RKO (cell line): ENCODE results near the gene ADGRG1.

Experiments used
- DNase-seq: peaks from one replicate; pipeline ENCODE4 v3.0.0-alpha.2; 2016; ENCODE audit warnings: low spot score

Gene ADGRG1

DNA sequence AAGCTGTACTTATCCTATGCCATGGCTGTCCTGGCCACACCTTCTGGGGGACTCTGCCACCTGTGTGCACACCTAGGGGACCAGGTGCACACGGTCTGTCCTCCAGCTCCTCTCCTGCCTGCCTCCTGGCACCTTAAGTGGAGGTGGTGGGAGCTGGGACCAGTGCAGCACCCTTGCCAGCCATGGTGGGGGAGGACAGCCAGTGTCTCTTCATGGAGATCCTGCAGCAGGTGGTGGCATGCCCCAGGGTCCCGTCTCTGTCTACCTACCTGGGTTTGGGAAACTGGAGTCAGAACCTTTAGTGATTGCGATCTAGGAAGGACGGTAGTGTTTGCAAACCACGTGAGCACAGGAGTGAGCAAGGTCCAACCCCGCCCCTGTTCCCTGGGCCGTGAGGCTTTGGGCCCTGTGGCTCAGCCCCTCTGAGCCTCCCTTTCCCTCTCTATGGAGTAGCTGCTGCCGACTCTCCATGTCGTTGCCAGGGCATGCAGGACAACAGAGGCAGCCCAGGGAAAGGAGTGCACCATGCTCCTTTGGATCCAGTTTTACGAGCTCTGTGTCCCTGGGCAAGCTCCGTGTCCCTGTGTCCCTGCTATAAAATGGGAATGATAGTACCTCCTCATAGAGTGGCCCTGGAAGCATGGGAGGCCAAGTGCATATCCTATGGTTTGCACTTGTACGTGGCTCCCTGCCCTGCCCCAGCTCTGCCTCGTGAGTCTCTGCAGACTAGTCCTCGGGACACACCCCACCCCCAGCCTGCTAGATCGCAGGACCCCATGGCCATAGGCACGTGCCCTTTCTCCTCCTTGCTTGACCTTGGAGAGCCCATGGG lies 7.1 kb downstream of the ADGRG1 start:
- DNase-seq: no peak

DNA sequence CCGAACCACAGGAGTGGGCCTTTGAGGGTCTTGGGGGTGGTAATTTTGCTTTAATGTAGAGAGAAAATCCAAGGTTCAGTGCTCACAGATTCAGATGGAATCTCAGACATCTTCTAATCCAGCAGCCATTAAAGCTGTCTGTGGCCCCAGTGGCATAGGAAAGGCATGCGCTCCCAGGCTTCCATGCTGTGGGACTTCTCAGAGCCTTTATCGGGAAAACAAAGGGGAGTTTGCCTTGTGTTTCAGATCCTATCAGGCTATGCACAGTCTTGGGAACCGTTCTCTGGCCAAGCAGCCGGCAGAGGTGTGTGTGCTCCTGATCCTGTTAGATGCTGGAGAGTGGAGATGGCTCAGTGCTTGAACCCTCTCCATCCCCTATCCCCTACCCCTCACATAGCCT lies 7.8 kb downstream of the ADGRG1 start:
- no peak for DNase-seq

DNA sequence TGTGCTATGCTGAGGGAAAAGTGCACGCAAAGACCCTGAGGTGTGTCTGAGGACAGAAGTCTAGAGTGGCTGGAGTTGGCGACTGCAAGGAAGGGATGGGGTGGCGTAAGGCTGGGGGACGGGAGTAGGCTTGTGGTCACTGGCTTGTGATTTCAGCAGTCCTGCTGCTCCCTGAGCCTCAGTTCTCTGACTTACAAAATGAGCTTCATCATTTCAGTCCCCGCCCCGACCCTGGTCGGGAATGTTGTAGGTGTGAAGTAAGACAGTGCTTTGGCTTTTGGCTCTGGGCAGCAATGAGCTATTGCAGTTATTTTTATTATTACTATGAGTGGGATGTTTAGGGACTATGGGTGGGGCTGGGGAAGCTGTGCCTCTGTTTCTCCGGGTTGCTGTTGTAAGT lies 8.6 kb downstream of the ADGRG1 start:
- no peak for DNase-seq

DNA sequence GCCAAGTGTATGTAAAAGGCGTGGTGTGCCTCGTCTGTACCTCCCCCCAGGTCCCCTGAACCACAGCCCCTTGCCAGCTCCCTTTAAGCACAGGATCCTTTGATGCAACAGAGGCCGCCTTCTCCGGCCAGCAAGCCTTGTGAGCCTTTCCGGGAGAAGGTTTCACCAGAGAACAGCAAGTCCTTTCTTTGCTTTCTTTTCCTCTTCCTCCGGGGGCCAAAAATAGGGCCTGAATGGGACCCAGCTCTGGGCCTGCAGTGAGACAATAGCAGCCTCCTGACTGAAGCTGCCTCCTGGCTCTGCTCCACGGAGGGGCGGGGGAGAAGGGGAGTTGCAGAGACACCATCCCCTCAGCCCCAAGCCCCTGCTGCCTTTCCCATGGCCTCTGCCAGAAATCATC lies 9.0 kb downstream of the ADGRG1 start:
- no peak for DNase-seq

DNA sequence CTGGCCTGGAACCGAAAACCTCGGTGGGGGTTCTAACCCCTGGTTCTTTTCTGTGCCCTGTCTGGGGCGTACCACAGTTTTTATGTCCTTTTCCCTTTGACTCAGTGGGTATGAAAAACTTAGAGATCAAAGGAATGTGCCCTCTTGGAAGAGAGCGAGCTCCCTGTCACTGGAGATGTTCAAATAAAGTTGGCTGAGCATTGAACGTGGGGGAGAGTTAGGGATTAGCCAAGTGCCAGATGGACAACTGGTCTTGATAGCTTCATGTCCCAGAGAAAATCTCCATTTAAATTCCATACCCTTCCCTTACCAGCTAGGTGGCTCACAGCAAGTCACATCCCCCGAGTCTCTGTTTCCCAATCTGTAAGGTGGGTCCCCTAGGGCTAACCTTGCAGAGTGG lies 9.5 kb downstream of the ADGRG1 start:
- no peak for DNase-seq

DNA sequence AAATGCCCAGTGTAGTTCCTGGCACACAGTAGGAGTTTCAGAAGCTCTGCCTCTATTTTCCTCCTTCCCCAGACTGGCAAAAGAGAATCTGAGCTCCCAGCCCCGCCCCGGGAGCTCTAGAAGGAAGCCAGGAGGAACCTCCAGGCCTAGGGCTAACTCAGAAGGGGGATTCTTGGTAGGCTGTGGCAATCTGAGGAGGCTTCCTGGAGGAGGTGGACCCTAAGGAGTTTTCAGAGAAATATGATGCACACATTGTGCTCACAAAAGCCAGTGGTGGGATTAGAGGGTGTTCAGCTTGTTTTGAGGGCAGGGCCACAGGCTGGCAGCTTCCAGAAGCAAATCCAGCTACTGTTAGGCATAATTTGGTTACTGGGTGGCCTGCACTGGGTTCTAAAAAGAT lies 10.0 kb downstream of the ADGRG1 start:
- no peak for DNase-seq

DNA sequence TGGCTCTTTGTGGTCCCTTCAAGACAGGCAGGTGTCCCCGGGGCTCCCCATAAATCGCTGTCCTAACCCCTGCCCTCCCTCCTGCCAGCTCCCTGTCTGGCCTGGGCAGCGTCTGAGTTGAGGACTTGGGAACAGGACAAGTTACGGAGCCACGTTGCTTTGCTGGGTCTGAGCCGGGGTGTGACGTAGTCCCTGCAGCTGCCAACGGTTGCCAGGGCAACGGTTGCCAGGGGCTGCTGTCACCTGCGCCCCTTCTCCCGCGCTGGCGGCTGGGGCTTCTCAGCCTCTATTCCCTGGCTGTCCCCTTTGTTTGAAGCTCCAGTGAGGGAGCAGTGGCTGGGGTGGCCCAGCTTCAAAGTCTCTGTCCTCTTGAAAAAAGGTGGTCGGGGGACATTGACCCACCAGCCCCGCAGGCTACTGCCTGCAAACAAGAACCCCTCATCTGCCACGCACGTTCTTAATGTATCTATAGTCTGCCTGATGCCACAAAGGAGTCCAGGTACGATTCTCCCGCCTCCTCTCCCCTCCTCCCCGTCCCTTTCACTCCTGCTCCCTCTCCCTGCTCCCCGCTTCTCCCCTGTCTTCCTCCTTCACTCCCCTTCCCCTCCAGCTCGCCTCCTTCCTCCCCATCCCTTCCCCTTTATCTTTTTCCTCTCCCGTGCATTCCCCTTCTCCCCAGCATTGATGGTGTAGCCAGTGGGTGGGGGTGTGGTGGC lies 10.9 kb downstream of the ADGRG1 start:
- DNase-seq: no peak

DNA sequence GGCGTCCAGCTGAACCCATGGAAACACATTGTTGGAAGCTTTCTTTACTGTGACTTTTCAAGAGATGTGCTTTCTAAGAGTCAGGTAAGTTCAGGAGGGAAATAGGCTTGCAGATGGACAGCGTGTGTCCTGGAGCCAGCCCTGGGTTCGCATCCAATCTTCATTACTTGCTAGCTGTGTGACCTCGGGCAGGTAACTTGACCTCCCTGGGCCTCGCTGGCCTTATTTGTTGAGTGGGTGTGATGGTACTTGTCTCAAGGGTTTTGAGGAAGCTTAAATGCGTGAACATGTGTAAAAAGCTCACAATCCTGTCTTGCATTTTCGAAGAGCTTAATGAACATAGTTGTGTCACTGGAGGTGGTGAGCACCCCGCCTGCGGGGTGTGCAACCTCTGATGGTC lies 11.8 kb downstream of the ADGRG1 start:
- no peak for DNase-seq

DNA sequence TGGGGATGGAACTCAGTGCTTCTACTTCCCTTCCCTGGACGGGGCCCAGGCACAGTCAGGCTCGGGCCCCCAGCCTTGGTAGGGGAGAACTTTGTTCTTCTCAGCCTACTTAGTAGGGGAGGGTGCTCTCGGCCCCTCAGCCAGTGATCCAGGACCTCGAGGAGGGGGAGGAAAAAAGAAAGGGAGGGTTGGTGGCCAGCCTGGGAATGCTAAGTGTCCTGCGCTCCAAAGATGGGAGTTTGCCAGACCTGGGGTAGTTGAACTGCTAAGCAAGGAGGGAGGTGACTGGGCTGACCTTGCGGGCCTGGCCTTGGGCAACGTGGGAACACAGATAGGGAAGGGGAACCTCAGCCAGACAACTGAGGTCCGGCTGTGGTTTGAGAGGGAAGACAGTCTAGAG lies 12.2 kb downstream of the ADGRG1 start:
- DNase-seq: no peak

DNA sequence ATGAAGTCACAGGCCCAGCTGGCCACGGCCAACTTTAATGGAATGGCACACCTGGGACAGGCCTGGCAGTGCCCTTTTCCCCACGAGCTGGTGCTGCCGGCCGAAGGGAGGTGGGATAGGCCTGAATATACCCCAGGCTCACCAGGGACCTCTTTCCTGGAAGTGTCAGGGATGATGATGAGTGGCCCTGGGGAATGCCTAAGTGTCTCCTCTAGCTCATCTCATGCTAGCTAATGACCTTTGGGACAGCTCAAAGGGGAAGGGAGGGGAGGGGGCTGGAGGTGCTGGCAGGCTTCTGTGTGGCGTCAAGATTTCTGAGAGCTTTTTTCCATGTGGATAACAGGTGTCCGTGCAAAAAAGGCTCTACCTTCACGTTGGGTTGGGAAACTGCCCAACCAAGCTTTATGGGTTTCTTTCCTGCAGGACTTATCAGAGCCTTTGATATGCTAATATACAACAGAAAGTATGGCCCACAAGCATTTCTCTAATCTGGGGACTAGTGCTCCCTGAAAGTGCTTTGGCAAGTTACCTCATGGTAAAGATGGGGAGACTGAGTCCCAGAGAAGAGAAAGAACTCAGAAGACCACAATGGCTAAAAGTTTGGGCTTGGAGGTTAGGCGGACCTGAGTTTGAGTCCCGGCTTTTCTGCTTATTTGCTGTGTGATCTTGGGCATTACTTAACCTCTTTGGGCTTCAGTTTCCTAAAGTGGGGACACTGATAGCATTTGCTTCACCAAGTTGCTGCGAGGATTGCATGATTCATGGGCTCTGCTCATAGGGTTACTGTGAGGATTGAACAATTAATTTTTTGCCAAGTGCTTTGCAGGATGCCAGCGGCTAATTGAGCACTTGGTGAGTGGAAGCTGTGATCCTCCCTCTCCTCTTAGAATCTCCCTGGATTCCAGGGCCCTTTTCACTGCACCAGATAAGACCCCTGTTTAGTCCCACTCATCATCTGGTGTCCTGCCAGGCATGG lies 14.0 kb downstream of the ADGRG1 start:
- DNase-seq: no peak

DNA sequence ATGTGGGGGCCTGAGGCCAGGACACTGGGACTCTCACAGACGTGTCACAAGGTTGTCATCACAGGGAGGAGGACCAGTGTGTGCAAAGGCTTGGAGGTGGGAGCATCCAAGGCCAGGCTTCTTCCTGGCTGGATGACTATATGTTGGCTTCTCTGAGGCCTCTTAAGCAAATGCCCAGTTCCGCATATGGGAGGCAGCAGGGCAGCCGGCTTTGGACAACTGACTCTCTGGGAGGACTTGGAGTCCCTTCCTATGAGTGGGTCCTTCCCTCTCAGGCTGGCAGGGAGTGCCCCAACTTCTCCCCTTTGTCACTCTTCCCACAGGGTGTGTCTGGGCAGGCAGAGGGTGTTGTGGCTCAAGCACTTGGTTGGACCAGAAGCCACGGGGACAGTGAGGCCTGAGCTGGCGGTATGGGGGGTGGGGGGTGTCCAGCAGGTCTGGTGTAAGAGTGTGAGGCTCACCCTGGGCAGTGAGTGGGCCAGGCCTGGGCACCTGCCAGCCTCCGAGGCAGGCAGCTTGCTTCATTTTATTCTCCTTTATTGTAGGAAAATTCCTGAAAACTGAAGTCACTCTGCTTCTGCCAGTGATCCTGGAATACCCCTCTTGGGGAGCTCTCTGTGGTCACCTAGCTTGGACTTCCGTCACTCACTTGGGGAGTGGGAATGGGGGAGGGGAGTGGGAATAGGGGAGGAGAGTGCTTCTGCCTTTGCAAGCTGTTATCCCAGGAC lies 14.9 kb downstream of the ADGRG1 start:
- DNase-seq: no peak

DNA sequence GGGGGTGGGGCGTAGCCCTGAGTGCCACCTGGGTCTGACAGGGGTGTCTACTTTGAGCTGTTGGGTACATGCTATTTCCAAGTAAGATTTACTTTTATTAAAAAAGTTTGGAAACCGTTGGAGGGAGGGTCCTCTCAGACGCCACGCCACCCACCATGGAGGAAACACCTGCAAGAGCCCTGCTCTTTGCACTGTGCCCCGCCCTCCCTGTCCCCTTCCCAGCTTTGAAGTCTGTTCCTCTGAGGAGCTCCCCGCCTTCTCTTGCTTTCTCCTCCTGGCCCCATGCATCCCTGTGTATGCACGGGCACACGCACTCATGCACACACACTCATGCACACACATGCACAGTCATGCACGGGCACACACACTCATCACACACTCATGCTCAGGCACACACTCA lies 15.5 kb downstream of the ADGRG1 start:
- no peak for DNase-seq

DNA sequence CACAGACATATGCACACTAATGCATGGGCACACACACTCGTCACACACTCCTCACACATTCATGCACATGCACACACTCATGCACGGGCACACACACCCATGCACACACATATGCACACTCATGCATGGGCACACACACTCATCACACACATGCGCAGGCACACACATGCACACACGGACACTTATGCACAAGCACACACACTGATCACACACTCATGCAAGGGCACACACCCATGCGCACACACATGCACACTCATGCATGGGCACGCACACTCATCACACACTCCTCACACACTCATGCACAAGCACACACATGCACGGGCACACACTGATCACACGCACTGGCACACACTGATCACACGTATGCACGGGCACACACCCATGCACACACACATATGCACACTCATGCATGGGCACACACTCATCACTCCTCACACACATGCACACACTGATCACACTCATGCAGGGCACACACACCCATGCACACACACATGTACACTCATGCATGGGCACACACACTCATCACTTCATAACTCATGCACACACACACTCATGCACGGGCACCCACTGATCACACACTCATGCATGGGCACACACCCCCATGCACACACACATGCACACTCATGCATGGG lies 16.1 kb downstream of the ADGRG1 start:
- DNase-seq: no peak

DNA sequence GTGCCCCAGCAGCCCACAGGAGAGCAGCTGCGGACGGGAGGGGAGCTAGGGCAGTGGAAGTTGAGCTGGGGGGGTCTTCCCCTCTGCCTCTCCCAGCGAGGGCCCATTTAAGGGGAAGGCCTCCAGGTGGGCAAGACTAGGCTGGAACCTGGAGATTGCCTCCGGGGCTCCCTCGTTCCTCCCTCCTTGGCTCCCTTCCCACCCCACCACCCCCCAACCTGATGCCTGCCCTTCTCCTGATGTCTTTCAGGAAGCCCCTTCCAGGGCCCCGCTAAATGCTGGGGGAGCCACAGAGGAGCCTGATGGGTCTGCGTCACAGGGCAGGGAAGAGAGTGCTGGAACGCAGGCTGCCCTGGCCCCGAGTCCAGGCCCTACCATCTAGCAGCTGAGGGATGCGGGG lies 16.7 kb downstream of the ADGRG1 start:
- no peak for DNase-seq

DNA sequence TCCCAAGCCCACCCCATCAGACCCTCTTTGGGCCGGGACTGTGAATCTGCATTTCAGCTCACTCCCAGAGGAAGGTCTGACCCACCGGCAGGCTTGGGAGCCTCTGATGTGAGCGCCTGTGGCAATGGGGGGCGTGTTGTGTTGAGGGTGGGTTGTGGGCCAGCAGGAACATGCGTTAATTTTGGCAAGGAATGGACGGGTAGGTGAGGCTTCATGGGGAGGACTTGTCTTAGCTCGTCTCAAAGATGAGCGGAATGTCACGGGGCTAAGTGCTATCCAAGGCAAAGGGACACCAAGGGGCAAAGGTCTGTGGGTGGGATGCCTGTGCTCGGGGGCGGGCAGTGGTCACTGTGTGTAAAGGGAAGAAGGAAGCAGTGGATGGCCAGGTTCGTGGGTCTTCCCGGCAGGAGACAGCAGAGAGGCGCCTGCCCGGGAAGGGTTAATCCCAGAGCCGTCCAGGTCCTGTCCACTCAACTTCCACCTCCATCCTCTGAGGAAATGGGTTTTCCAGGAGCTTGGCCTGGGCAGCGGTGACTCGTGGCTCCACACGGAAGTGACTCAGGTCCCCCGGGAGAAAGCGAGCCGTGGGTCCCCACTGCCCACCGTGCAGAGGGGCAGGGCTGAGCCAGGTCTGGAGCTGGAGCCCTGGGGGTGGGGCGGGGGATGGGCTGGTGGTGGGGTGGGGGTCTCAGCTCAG lies 17.4 kb downstream of the ADGRG1 start:
- DNase-seq: no peak

DNA sequence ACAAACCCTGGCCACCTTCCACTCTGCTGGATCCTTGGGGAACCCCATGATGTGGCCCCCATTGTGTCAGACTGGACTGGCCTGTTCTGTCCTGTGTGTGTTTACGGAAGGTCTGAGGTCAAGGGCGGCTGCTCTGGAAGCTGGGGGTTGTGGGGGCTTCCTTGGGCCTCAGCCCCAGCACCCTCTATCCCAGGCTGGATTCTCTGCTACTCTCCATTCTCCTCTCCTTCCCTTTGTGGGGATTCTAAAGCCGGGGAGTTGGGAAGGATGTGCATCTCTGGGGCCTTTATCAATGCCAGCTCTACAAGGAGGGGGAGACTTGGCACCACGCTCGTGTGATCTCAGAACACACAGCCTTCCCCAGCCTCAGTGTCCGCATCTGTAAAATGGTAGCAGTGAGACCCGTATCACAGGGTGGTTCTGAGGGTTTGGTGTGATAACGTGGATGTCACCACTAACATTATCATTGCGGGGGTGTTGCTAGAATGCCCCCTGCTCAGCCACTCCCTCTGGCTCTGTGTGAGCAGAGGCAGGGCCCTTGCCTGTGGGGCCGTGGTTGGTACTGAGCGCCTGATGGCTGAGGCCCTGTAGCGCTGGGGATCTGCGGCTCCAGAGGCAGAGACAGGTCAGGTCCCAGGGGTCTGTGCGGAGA lies 18.1 kb downstream of the ADGRG1 start:
- no peak for DNase-seq

DNA sequence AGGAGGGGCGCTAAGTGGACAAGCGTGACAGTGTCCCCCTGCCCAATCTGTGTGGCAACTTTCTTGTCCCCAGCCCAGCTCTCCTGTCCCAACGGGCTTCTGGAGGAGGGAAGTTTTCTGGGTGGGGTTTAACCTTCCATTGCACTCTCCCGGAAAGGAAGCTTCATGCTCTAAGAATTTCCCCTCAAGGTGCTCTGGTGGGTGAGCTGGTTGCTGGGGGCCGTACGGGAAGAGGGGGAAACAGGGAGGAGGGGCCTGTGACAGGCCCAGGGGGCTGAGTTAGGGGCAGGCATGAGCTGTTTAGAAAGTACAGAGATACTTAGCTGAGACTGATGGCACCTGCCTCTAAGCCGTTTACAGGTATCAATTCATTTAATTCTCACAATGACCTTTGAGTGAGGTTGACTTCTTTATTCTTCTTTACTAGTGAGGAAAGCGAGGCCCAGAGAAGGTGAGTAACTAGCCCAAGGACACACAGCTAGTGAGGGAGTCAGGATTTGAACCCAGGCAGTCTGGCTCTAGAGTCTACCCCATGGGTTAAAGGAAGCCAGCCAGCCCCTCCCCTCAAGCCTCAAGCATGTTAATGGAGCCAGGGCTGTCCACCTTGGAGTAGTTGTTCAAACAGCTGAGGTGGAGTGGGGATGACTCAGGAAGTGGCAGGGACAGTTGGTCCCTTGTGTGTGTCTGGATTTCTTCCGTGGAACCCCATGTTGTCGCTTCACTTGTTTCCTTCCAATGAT lies 18.9 kb downstream of the ADGRG1 start:
- no peak for DNase-seq

DNA sequence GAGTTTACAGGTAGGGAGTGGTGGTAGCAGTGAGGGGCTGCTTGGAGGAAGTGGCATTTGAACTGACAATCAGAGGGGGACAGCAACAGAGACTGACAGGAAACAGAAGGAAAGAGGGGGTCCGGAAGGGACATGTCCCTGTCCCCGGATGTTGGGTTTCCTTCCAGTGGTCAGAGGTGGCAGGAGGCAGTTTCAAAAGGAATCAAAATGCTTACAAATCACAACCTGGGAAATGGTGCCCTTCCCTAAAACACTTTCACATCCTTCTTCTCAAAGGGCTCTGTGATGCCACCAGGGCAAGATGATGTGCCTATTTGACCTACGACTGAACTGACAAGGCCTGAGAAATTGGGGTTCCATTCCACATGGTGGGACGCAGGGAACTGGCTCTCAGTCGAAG lies 19.7 kb downstream of the ADGRG1 start:
- DNase-seq: no peak
